ENCODE data around the gene RAD21L1. TPM values are rescaled to one million over a fixed set of nuclear protein-coding genes. Genes with fewer than 3 reads are reported as not detected.

RAD21L1 gene
- total RNA-seq, 1 donor from 2014 or later, result not detected

DNA sequence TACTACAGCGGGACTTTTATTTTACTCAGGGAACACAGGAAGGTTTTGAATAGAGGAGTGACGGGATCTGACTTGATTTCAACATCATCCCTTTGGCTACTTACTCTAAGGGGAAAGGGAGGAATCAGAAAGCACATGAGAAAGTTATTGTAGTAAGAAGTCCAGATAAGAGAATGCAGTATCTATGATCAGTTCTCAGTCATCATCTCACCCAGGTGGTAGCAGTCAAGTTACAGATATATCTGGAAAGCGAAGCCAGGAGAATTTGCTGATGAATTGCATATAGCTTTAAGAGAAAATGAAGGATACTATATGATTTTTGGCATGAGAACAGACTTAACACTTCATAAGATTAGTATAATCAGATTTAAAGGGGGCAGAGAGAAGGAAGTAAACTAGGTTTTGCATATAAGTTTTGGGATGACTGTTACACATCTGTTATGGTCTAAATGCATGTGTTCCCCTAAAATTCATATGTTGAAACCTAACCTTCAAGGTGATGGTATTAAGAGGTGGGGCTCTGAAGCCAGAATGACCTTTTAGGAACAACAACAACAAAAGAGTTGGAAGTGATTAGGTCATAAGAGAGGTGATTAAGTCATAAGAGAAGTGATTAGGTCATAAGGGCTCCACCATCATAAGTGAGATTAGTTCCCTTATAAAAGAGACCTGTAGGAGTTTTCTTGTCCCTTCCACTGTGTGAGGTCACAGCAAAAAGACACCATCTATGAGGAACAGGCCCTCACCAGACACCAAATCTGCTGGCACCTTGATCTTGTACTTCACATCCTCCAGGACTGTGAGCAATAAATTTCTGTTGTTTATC, 6.7 kb downstream of the RAD21L1 start:
- H3K4me1 Mint-ChIP-seq, result no peaks in the 10 kb centered on the region
- no peak overlapping the region for H3K4me2 ChIP-seq
- H3K4me1 ChIP-seq, result no peaks in the 10 kb centered on the region
- no peaks in the 10 kb centered on the region for H3K27me3 Mint-ChIP-seq (ENCODE audit: insufficient read depth, low read depth)
- TF ChIP-seq EZH2phosphoT487 (IDR thresholded peaks at IDR 0.05), result no peak
- TF ChIP-seq CTCF (IDR thresholded peaks at IDR 0.05), result no peak
- no peaks in the 10 kb centered on the region for H3K36me3 ChIP-seq
- peaks cover under 1% of the 10 kb centered on the region for H3F3A ChIP-seq (ENCODE audit: low read depth)
- no peak overlapping the region for H3K27ac ChIP-seq
- no peaks in the 10 kb centered on the region for H4K20me1 ChIP-seq (ENCODE audit: low read depth)
- no peaks in the 10 kb centered on the region for H3K79me2 ChIP-seq (ENCODE audit: low read depth)
- no peak overlapping the region for H3K4me3 ChIP-seq
- H3K36me3 Mint-ChIP-seq, result no peaks in the 10 kb centered on the region
- H3K27ac Mint-ChIP-seq, result no peak overlapping the region
- H3K9me3 Mint-ChIP-seq, result no peaks in the 10 kb centered on the region
- no peak overlapping the region for H3K4me3 Mint-ChIP-seq
- DNase-seq (ENCODE audit: low spot score), result no peak
- no peak overlapping the region for H3K9ac ChIP-seq
- H3K9me3 ChIP-seq (ENCODE audit: low read depth), result no peaks in the 10 kb centered on the region
- H3K27me3 ChIP-seq, result peaks cover 79% of the 10 kb centered on the region
- H2AFZ ChIP-seq (replicated peaks), result no peak overlapping the region

- TF ChIP-seq CTCF (IDR thresholded peaks at IDR 0.05) (no peak), EZH2 (IDR thresholded peaks at IDR 0.05) (no peak)
- Mint-ChIP-seq H3K27me3 (ENCODE audit: insufficient read depth, low read depth) (peaks cover 1% of the 10 kb centered on the region), H3K4me1 (peaks cover 16% of the 10 kb centered on the region), H3K27ac (no peak overlapping the region), H3K9me3 (no peaks in the 10 kb centered on the region), H3K4me3 (no peak overlapping the region), H3K36me3 (no peaks in the 10 kb centered on the region)
- peaks cover 46% of the 10 kb centered on the region for H3K27me3 ChIP-seq
- DNase-seq (ENCODE audit: low spot score), result no peak
- H3K4me1 ChIP-seq, result no peaks in the 10 kb centered on the region
- no peaks in the 10 kb centered on the region for H4K20me1 ChIP-seq (ENCODE audit: low read depth)
- no peaks in the 10 kb centered on the region for H3F3A ChIP-seq (ENCODE audit: low read depth)
- no peaks in the 10 kb centered on the region for H3K36me3 ChIP-seq
- no peak overlapping the region for H2AFZ ChIP-seq (replicated peaks)
- no peak overlapping the region for H3K27ac ChIP-seq
- no peak overlapping the region for H3K9ac ChIP-seq
- no peak overlapping the region for H3K4me2 ChIP-seq
- no peaks in the 10 kb centered on the region for H3K9me3 ChIP-seq (ENCODE audit: low read depth)
- H3K79me2 ChIP-seq (ENCODE audit: low read depth), result no peaks in the 10 kb centered on the region
- no peak overlapping the region for H3K4me3 ChIP-seq
These were observed 14.7 kb downstream of the RAD21L1 start for GRCh38 chr20:1240549-1240948.

- no peak overlapping the region for H3K27ac ChIP-seq
- no peak overlapping the region for H3K9ac ChIP-seq
- Mint-ChIP-seq H3K36me3 (no peaks in the 10 kb centered on the region), H3K9me3 (no peaks in the 10 kb centered on the region), H3K4me3 (no peak overlapping the region), H3K4me1 (peaks cover 16% of the 10 kb centered on the region), H3K27me3 (ENCODE audit: insufficient read depth, low read depth) (peaks cover 4% of the 10 kb centered on the region), H3K27ac (no peak overlapping the region)
- no peak overlapping the region for H3K4me3 ChIP-seq
- H3K4me2 ChIP-seq, result no peak overlapping the region
- H4K20me1 ChIP-seq (ENCODE audit: low read depth), result no peaks in the 10 kb centered on the region
- no peaks in the 10 kb centered on the region for H3F3A ChIP-seq (ENCODE audit: low read depth)
- H3K9me3 ChIP-seq (ENCODE audit: low read depth), result no peaks in the 10 kb centered on the region
- H2AFZ ChIP-seq (replicated peaks), result no peak overlapping the region
- peaks cover 39% of the 10 kb centered on the region for H3K27me3 ChIP-seq
- TF ChIP-seq EZH2 (IDR thresholded peaks at IDR 0.05) (no peak), EZH2phosphoT487 (IDR thresholded peaks at IDR 0.05) (no peak), CTCF (IDR thresholded peaks at IDR 0.05) (no peak)
- DNase-seq (ENCODE audit: low spot score), result no peak
- H3K79me2 ChIP-seq (ENCODE audit: low read depth), result no peaks in the 10 kb centered on the region
- H3K36me3 ChIP-seq, result no peaks in the 10 kb centered on the region
- H3K4me1 ChIP-seq, result no peaks in the 10 kb centered on the region
These were observed 15.6 kb downstream of the RAD21L1 start for GRCh38 chr20:1241456-1241855.
